ENCODE measurements around the gene HYDIN. TPM values are rescaled to one million over a fixed set of nuclear protein-coding genes. Genes with fewer than 3 reads are reported as not detected.

The HYDIN gene
- total and polyA plus RNA-seq, 4 donors: 0.14 to 3.0 (median 0.60) TPM

DNA sequence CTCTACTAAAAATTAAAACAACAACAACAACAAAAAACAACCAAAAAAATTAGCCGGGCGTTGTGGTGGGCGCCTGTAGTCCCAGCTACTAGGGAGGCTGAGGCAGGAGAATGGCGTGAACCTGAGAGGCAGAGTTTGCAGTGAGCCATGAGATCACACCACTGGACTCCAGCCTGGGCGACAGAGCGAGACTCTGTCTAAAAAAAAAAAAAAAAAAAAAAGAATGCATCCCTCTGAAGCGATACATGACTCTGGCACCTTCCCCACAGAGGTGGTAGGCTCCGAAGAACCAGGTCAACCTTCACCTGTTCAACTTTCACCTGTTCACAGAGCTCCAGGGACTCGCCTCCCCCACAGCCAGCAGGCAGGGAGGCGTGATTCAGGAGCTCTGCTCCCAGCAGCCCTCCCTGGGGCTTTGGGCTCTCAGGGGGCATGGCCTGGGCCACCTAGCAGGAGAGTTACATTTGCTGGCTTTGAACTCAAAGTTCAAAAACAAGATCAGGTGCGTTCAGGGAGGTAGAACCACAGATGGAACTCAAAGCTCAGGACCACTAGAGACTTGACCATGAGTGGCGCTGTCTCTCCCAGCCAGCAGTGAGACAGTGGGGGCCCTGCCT lies 435.1 kb downstream of the HYDIN start:
- no peak overlapping the region for H3K9ac ChIP-seq (ENCODE audit: low read depth in 1 of 2, low read length in 2 of 2)
- H3K4me3 ChIP-seq (ENCODE audit: low read depth in 1 of 3, low read length in 3 of 3): no peak overlapping the region
- DNase-seq (ENCODE audit: low spot score): no peak
- TF ChIP-seq FOXA1 (IDR thresholded peaks at IDR 0.05) (no peak), JUND (IDR thresholded peaks at IDR 0.05) (no peak)
- H3K36me3 ChIP-seq (ENCODE audit: control insufficient read depth in 4 of 4, insufficient read depth in 3 of 4, low read depth in 1 of 4, low read length in 3 of 4): no peaks in the 10 kb centered on the region
- WGBS: 92% methylated on average over 12 of the region's 12 CpGs
- H3K27me3 ChIP-seq (ENCODE audit: control insufficient read depth in 4 of 4, insufficient read depth in 4 of 4, low read length in 3 of 4): no peaks in the 10 kb centered on the region
- H3K9me3 ChIP-seq (ENCODE audit: control insufficient read depth in 4 of 4, low read length in 3 of 4): no peaks in the 10 kb centered on the region
- no peak overlapping the region for H3K27ac ChIP-seq (ENCODE audit: low read depth in 1 of 2, low read length in 2 of 2)
- H3K4me1 ChIP-seq (ENCODE audit: control insufficient read depth in 4 of 4, insufficient read depth in 4 of 4, low read length in 3 of 4): peaks cover 7 to 19% (median 18%) of the 10 kb centered on the region in 4 donors

DNA sequence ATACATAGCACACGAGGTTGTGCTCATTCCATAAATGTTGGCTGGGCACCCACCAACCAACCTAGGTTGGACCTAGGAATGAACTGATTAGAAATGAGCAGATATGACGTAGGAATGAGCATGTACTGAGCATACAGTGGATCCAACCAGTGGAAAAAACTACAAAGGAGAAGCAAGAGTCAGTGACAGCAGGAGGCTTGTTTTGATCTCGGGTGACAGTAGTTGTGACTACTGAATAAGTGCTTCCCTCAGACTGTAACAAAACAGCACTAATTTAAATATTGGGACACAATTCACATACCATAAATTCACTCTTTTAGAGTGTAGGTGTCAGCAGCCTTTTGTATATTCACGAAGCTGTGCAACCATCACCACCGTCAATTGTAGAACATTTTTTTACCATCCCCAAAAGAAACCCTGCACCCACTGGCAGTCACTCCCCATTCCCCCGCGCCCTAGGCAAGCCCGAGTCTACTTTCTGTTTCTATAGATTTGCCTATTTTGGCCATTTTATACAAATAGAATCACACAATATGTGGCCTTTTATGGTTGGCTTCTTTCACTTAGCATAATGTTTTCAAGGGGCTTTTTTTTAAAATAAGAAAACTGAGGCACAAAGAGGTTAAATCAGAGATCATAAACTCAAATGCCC lies 436.5 kb downstream of the HYDIN start:
- WGBS: 94% methylated on average over 8 of the region's 8 CpGs
- TF ChIP-seq RAD21 (IDR thresholded peaks at IDR 0.05) (no peak), TAF1 (conservative IDR thresholded peaks at IDR 0.05) (no peak), YY1 (IDR thresholded peaks at IDR 0.05) (no peak), HNF4G (IDR thresholded peaks at IDR 0.05) (no peak), FOXA2 (IDR thresholded peaks at IDR 0.05) (no peak), JUND (IDR thresholded peaks at IDR 0.05) (no peak), SP1 (IDR thresholded peaks at IDR 0.05) (no peak), NR2F2 (IDR thresholded peaks at IDR 0.05) (no peak), RXRA (IDR thresholded peaks at IDR 0.05) (no peak), FOXA1 (IDR thresholded peaks at IDR 0.05) (no peak), HNF4A (conservative IDR thresholded peaks at IDR 0.05) (no peak), GABPA (IDR thresholded peaks at IDR 0.05 in 1 of 2, conservative IDR thresholded peaks at IDR 0.05 in 1 of 2) (no peak), EGR1 (IDR thresholded peaks at IDR 0.05; ENCODE audit: low read depth in 2 of 2) (no peak)
- TF ChIP-seq, protein P1, sequence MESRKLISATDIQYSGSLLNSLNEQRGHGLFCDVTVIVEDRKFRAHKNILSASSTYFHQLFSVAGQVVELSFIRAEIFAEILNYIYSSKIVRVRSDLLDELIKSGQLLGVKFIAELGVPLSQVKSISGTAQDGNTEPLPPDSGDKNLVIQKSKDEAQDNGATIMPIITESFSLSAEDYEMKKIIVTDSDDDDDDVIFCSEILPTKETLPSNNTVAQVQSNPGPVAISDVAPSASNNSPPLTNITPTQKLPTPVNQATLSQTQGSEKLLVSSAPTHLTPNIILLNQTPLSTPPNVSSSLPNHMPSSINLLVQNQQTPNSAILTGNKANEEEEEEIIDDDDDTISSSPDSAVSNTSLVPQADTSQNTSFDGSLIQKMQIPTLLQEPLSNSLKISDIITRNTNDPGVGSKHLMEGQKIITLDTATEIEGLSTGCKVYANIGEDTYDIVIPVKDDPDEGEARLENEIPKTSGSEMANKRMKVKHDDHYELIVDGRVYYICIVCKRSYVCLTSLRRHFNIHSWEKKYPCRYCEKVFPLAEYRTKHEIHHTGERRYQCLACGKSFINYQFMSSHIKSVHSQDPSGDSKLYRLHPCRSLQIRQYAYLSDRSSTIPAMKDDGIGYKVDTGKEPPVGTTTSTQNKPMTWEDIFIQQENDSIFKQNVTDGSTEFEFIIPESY (IDR thresholded peaks at IDR 0.05): no peak
- TF ChIP-seq, protein P2, sequence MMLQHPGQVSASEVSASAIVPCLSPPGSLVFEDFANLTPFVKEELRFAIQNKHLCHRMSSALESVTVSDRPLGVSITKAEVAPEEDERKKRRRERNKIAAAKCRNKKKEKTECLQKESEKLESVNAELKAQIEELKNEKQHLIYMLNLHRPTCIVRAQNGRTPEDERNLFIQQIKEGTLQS (IDR thresholded peaks at IDR 0.05): no peak
- TF ChIP-seq, protein P3, sequence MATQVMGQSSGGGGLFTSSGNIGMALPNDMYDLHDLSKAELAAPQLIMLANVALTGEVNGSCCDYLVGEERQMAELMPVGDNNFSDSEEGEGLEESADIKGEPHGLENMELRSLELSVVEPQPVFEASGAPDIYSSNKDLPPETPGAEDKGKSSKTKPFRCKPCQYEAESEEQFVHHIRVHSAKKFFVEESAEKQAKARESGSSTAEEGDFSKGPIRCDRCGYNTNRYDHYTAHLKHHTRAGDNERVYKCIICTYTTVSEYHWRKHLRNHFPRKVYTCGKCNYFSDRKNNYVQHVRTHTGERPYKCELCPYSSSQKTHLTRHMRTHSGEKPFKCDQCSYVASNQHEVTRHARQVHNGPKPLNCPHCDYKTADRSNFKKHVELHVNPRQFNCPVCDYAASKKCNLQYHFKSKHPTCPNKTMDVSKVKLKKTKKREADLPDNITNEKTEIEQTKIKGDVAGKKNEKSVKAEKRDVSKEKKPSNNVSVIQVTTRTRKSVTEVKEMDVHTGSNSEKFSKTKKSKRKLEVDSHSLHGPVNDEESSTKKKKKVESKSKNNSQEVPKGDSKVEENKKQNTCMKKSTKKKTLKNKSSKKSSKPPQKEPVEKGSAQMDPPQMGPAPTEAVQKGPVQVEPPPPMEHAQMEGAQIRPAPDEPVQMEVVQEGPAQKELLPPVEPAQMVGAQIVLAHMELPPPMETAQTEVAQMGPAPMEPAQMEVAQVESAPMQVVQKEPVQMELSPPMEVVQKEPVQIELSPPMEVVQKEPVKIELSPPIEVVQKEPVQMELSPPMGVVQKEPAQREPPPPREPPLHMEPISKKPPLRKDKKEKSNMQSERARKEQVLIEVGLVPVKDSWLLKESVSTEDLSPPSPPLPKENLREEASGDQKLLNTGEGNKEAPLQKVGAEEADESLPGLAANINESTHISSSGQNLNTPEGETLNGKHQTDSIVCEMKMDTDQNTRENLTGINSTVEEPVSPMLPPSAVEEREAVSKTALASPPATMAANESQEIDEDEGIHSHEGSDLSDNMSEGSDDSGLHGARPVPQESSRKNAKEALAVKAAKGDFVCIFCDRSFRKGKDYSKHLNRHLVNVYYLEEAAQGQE (IDR thresholded peaks at IDR 0.05): no peak
- TF ChIP-seq, protein P4, sequence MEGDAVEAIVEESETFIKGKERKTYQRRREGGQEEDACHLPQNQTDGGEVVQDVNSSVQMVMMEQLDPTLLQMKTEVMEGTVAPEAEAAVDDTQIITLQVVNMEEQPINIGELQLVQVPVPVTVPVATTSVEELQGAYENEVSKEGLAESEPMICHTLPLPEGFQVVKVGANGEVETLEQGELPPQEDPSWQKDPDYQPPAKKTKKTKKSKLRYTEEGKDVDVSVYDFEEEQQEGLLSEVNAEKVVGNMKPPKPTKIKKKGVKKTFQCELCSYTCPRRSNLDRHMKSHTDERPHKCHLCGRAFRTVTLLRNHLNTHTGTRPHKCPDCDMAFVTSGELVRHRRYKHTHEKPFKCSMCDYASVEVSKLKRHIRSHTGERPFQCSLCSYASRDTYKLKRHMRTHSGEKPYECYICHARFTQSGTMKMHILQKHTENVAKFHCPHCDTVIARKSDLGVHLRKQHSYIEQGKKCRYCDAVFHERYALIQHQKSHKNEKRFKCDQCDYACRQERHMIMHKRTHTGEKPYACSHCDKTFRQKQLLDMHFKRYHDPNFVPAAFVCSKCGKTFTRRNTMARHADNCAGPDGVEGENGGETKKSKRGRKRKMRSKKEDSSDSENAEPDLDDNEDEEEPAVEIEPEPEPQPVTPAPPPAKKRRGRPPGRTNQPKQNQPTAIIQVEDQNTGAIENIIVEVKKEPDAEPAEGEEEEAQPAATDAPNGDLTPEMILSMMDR (IDR thresholded peaks at IDR 0.05; ENCODE audit: low read depth, low read length, missing input control): no peak
- no peak for DNase-seq (ENCODE audit: low spot score)
- peaks cover 0 to 5% (median 4%) of the 10 kb centered on the region in 4 donors for H3K4me1 ChIP-seq (ENCODE audit: control insufficient read depth in 4 of 4, insufficient read depth in 4 of 4, low read length in 3 of 4)
- H3K27me3 ChIP-seq (ENCODE audit: control insufficient read depth in 4 of 4, insufficient read depth in 4 of 4, low read length in 3 of 4): no peaks in the 10 kb centered on the region
- no peak overlapping the region for H3K27ac ChIP-seq (ENCODE audit: low read depth in 1 of 2, low read length in 2 of 2)
- no peaks in the 10 kb centered on the region for H3K36me3 ChIP-seq (ENCODE audit: control insufficient read depth in 4 of 4, insufficient read depth in 3 of 4, low read depth in 1 of 4, low read length in 3 of 4)
- no peak overlapping the region for H3K9ac ChIP-seq (ENCODE audit: low read depth in 1 of 2, low read length in 2 of 2)
- H3K4me3 ChIP-seq (ENCODE audit: low read depth in 1 of 3, low read length in 3 of 3): no peak overlapping the region
- no peaks in the 10 kb centered on the region for H3K9me3 ChIP-seq (ENCODE audit: control insufficient read depth in 4 of 4, low read length in 3 of 4)

Measured in liver (tissue), 9 donors.